HepG2 (cell line): ENCODE measurements around the gene PAPOLA.

Experiments used
- RFX5 ChIP-seq: IDR thresholded peaks from 2 replicates; pipeline ENCODE4 v1.6.1; 2011; ENCODE audit warnings: low read depth, low read length, improper control_type of control experiment
- SMYD3 ChIP-seq: sonication (generic); formaldehyde crosslinking; IDR thresholded peaks from 2 replicates; pipeline ENCODE4 v1.8.1; 2023; ENCODE audit warnings: mild to moderate bottlenecking, missing genetic modification reagents
- ZEB1 ChIP-seq: IDR thresholded peaks from 2 replicates; pipeline ENCODE4 v1.6.1; 2012; ENCODE audit warnings: mild to moderate bottlenecking, low read depth, inconsistent platforms; ENCODE audit not compliant: insufficient replicate concordance
- ZNF501 ChIP-seq: sonication (generic); formaldehyde crosslinking; IDR thresholded peaks from 2 replicates; pipeline ENCODE4 v1.5.1; 2020; ENCODE audit warnings: mild to moderate bottlenecking, moderate library complexity, missing genetic modification reagents
- ZNF652 ChIP-seq: IDR thresholded peaks from 2 replicates; pipeline ENCODE4 v1.6.1; 2016; ENCODE audit warnings: low read depth, borderline replicate concordance
- TF ChIP-seq, protein P1 (sequence below): sonication (generic); formaldehyde crosslinking; IDR thresholded peaks from 2 replicates; pipeline ENCODE4 v1.5.0; 2020; ENCODE audit warnings: mild to moderate bottlenecking, missing genetic modification reagents, moderate library complexity

GRCh38 chr14:96516351-96516750 is 14.2 kb downstream of the PAPOLA start:
- TF ChIP-seq ZEB1 (no peak), RFX5 (no peak), ZNF652 (CRISPR knock-in tag) (no peak), ZNF501 (no peak), SMYD3 (no peak)
- TF ChIP-seq, protein P1, sequence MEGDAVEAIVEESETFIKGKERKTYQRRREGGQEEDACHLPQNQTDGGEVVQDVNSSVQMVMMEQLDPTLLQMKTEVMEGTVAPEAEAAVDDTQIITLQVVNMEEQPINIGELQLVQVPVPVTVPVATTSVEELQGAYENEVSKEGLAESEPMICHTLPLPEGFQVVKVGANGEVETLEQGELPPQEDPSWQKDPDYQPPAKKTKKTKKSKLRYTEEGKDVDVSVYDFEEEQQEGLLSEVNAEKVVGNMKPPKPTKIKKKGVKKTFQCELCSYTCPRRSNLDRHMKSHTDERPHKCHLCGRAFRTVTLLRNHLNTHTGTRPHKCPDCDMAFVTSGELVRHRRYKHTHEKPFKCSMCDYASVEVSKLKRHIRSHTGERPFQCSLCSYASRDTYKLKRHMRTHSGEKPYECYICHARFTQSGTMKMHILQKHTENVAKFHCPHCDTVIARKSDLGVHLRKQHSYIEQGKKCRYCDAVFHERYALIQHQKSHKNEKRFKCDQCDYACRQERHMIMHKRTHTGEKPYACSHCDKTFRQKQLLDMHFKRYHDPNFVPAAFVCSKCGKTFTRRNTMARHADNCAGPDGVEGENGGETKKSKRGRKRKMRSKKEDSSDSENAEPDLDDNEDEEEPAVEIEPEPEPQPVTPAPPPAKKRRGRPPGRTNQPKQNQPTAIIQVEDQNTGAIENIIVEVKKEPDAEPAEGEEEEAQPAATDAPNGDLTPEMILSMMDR (CRISPR knock-in tag) = no peak
